GM12865 (cell line): ENCODE data around the gene GSTT2.

Experiments used
- DNase-seq: peaks from one replicate; pipeline ENCODE4 v3.0.0; 2010; ENCODE audit warnings: low read depth
- H3K4me3 ChIP-seq: 2 replicates; pipeline ENCODE4 v1.5.1; 2011; ENCODE audit warnings: mild to moderate bottlenecking, low read depth, low read length, control low read depth
- CTCF ChIP-seq: IDR thresholded peaks from 2 replicates; pipeline ENCODE4 v1.5.1; 2011; ENCODE audit warnings: low read length, control low read depth, low read depth, inconsistent platforms; ENCODE audit not compliant: insufficient read depth; ENCODE audit errors: missing control alignments

Gene GSTT2

GRCh38 chr22:24008381-24009226, 28.7 kb downstream of the GSTT2 start:
- H3K4me3 ChIP-seq, result no peak overlapping the region
- DNase-seq, result no peak
- no peak for TF ChIP-seq CTCF

GRCh38 chr22:24009227-24010017, 29.5 kb downstream of the GSTT2 start:
- no peak for DNase-seq
- no peak overlapping the region for H3K4me3 ChIP-seq
- no peak for TF ChIP-seq CTCF

GRCh38 chr22:24010018-24010391, 30.1 kb downstream of the GSTT2 start:
- DNase-seq, result no peak
- TF ChIP-seq CTCF, result no peak
- no peak overlapping the region for H3K4me3 ChIP-seq

- peak overlapping the region; percentile 81 for H3K4me3 ChIP-seq
- DNase-seq, result no peak
- no peak for TF ChIP-seq CTCF
Observed at GRCh38 chr22:24011735-24012068, 31.8 kb downstream of the GSTT2 start.

- no peak for TF ChIP-seq CTCF
- no peak overlapping the region for H3K4me3 ChIP-seq
- DNase-seq, result no peak
Observed at GRCh38 chr22:24016156-24016555, 36.2 kb downstream of the GSTT2 start.

- H3K4me3 ChIP-seq, result no peak overlapping the region
- DNase-seq, result no peak
- TF ChIP-seq CTCF, result no peak
Observed at GRCh38 chr22:24021304-24021703, 41.4 kb downstream of the GSTT2 start.
